GM18499 (cell line): ENCODE results near the gene RAET1G.
"Not testable (repeated sequence)": the region's sequence is repeated elsewhere in the genome, so short reads cannot be mapped to it uniquely, and the experiment has no call there.

ENCODE experiments used
- ATAC-seq: cut with Tn5 transposase; IDR thresholded peaks from one replicate; pipeline ENCODE4 v1.9.1; 2021; ENCODE audit warnings: moderate number of reproducible peaks; ENCODE audit not compliant: insufficient read depth, unreplicated experiment

Gene RAET1G

DNA sequence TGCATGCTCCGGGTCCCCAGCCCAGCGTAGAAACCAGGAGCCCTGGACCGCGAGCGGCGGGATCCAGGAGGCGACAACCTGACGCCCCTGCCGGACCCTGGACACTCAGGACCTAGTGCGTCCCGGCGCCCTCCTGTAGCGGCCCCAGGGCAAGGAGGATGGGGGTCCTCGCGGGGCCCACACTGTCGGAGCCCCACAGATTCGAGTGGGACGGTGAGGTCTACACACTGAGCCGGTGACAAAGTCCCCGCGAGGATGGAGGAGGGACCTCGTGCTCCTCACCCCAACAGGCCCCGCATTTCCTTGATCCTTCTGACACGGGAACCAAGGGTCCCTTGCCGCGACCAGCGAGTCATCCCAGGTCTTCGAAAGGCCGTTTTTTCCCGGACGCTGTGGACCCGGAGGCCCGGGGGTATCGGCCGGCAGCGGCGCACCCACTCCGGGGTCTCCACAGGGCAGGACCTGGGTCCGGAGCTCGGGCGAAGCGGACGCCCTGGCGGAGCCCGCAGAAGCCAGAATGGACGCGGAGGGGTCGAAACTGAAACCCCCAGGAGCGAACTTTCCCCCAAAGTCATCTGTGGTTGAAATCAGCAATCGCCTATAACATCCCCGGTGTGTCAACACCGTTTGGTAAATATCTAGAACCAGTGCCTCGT, 31.5 kb upstream of the RAET1G start:
- not testable (repeated sequence) for ATAC-seq

DNA sequence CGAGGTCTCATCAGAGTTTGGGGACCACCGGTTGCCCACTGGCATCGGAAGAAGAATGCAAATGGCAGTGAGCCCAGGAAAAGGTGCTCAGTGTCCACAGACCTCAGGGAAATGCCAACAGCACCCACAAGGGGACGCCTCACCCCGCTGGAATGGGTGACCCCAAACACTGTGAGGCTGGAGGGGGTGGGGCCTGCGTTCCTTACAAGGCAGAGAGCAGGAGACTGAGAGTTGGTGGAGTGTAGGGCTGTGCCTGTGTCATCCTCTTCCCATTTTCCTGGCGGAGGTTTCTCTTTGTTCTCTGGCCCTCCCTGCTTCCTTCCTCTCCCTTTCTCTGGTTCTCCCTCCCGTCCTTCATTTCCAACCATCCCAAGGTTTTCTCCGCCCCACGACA, 31.0 kb upstream of the RAET1G start:
- not testable (repeated sequence) for ATAC-seq

DNA sequence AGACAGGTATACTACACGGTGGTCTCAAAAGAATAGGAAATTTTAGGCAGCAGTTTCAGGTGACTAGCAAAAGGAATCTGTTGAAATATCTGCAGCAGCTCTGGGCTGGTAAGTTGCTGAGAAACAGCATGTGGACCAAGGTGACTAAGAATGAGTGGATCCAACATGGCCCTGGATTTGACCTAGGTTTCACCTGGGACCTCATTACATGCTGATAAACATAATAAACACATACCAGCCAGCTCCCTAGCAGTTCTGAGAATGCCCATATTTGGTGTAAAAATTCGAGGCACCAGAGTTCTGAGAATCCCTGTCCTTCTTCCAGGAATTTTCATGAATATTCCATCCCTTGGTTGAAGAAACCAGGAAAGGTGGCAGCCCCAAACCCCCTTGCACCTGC, 30.5 kb upstream of the RAET1G start:
- ATAC-seq = not testable (repeated sequence)

DNA sequence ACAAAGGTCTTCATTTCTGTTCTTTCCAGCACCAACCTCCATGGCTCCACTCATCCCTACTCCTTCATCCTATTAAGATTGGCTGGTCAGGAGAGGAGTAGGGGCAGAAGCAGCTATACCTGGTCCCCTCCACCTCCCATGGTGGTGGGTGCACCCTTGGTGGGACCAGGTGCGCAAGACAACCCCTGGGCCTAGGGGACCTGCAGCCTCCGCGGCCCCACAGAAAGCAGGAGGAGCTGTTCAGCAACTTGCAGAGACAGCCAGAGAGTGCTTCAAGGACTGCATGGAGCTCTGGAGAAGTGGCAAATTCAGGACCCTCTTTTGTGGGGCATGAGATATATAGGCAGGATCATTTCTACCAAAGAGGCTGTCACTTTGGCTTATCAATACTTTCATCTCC, 28.7 kb upstream of the RAET1G start:
- ATAC-seq = no peak

DNA sequence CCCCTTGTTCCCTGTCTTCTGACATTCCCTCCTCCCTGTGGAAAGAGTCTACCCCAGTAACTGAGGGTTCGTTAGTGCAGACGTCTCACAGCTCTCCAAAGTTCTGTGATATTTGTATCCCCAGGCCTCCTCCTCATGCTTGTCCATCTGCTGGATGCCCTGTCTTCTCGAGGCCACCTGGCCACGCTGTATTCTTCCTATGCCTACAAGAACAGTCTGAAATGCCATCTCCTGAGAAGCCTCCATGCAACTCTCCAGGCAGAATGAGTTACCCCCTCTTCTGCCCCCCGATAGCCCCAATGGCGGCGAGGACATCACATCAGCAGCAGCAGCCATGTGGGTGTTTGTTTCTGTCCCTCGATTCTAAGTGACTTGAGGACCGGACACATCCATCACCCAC, 28.2 kb upstream of the RAET1G start:
- no peak for ATAC-seq

DNA sequence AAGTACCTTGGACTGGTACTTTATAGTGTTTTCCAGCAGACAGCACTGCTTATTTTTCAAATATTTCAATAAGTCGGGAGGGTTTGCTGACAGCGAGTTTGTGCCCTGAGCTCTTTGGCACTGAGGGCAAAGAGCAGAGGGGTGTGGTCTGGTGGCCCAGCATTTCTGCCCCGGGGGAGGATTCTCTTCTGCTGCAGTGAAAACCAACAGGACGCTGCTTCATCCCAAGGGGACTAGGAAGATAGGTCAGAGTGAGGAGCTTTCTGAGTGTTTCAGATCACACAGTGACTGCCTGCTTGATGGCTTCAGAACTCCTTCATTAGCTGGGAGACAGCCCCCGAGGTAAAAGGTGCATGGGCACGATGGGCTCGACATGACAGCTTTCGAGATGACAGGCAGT, 27.5 kb upstream of the RAET1G start:
- ATAC-seq = no peak

DNA sequence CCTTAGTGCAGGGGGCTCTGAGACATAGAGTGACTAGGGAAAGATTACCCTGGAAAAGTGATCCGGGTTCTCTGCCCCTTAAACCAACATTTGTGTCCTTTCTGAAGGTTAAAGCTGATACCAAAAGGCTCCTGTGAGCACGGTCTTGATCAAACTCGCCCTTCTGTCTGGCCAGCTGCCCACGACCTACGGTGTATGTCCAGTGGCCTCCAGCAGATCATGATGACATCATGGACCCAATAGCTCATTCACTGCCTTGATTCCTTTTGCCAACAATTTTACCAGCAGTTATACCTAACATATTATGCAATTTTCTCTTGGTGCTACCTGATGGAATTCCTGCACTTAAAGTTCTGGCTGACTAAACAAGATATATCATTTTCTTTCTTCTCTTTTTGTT, 25.7 kb upstream of the RAET1G start:
- ATAC-seq = no peak

DNA sequence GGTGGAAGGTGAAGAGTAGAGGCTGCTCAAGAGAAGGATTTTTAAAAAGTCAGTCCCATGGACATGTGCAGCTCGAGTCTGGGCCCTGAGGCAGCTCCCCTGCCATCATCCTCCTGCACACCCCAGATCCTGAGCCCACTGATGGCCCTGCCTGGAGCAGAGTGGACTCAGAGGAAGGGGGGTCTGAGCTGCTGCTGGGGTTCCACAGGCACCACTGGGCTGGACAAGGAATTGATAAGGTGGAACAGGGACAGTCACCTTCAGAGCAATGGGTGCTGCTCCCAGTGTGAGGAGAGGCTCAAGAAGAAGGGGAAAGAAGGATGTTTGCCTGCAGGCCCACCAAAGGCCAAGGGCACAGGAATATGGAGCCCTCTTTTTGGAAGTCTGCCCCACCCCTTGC, 25.1 kb upstream of the RAET1G start:
- no peak for ATAC-seq

DNA sequence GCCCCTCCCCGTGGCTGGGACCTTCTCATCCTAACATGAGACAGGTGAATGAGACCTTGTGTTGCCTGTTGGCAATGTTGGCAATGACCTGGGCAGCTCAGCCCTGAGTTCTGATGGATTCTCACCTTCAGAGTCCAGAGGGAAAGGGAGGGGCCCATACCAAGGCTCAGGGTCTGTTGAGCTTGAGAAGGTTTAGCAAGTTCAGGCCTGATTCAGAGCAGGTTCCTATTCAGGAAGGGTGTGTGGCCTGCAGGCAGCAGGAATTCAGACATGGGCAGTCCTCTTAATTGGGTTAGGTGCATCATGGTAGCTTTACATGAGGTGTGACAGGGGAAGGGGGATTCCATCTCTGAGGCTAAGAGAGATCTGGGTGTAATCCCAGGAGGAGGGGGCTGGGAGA, 24.6 kb upstream of the RAET1G start:
- not testable (repeated sequence) for ATAC-seq

DNA sequence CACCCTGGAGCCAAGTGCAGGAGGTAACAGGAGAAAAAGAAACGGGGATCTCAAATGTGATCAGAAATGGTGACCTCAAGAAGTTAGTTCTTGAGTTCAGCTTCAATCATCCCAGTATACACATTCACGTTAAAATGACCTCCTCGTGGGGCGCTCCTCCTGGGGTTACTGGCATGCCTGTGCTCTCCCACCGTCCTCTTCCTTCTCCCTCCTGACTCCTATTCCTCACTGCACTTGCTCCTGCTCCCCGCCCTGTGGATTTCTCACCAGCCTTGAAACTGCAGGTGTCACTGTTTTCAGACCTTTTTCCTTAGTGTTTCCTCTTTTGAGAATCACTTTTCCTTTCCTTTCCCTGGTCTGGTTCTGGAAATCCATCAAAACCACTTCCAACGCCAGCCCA, 23.7 kb upstream of the RAET1G start:
- not testable (repeated sequence) for ATAC-seq

DNA sequence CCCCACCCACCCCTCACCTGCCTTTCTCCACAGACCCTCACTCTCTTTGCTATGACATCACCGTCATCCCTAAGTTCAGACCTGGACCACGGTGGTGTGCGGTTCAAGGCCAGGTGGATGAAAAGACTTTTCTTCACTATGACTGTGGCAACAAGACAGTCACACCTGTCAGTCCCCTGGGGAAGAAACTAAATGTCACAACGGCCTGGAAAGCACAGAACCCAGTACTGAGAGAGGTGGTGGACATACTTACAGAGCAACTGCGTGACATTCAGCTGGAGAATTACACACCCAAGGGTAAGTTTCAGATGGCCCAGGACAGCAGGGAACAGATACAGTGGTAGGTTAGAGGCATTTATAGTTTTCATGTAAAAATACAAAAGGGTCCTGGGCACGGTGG, 22.4 kb upstream of the RAET1G start:
- ATAC-seq = not testable (repeated sequence)

DNA sequence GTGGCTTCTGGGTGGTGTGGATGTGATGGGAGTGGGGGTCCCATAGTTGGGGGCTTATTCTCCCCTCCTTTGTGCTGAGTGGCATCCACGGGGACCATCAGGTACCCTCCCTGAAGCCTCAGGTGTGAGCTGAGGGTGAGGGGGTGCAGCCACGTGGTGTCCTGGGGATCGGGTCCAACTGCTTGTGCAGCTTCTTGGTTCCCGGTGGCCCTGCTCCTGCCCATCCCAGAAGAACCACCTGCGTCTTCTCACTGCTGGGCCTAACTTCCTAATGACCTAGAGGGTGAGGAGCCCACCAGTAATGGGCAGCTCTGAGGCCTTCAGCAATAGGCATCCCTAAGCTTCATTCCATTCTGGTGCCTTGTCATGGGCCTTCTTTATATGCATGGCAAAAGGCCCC, 20.4 kb upstream of the RAET1G start:
- not testable (repeated sequence) for ATAC-seq

DNA sequence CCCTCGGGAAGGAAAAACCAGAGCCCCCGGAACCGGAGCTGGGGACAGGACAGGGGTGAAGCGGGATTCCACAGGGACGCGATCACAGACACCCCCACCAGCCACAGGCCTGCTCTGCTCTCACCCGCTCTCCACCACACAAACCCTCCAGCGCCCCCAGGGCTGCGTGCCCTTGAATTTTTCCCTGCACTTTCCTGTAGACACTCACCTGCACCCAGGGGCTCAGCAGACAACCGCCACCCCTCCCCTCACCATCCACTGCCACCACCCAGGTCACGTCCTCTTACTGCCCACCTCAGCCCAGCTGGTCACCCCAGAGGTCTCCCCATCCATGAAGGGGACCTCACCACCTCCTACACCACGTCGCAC, 19.5 kb upstream of the RAET1G start:
- no peak for ATAC-seq

DNA sequence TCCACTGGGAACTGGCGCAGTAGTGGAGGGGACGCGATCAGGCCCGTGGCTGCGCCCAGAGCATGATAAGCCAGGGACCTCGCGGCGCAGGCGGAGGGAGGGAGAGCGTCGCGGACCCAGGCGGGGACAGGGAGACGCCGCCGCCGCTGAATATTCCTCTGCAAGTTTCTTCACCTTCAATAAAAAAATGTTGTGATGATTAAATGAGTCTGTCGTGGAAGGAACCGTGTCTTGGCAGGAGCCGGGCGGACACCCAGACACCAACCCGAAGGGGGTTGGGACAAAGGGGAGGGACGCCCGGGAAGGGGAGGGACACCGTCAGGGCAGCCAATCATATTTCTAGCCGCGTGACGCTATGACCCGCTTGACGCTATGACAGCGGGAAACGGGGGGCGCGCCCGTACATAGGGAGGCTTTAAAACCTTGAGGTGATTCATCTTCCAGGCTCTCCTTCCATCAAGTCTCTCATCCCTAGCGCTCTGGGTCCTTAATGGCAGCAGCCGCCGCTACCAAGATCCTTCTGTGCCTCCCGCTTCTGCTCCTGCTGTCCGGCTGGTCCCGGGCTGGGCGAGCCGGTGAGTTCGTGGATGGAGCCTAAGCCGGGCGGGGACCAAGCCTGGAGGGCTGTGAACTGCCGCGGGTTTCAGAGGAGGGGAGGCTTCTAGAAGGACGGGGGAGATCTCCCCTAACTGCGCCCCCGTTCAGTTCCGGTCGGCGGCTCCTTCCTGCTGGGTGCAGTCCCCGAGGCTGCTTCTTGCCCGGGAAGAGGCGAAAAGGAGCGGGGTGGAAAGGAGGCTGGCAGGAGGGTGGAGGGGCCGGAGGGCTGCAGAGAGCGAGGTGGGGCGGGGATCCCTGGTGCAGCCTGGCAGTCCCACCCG, 18.9 kb upstream of the RAET1G start, which contains the start of gene ULBP2:
Gene ULBP2, plus strand, starts transcription at position 432 of the 878 bp plus-strand sequence. Its CDS starts 59 bp downstream, at position 491.
- ATAC-seq = no peak

DNA sequence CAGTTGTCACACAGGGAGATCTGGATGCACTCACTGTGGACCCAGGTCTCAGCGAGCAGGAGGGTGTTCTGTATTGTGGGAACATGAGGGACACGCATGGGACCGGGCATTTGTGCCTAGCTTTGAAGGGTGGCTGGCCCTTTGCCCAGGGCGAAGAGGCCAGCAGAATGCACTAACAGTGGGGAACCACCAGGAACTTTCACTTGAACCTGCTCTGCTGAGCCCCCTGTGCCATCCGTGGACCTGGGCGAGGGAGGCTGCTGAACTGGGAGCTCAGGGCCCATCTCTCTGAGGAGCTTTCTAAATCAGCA, 17.7 kb upstream of the RAET1G start:
- no peak for ATAC-seq

DNA sequence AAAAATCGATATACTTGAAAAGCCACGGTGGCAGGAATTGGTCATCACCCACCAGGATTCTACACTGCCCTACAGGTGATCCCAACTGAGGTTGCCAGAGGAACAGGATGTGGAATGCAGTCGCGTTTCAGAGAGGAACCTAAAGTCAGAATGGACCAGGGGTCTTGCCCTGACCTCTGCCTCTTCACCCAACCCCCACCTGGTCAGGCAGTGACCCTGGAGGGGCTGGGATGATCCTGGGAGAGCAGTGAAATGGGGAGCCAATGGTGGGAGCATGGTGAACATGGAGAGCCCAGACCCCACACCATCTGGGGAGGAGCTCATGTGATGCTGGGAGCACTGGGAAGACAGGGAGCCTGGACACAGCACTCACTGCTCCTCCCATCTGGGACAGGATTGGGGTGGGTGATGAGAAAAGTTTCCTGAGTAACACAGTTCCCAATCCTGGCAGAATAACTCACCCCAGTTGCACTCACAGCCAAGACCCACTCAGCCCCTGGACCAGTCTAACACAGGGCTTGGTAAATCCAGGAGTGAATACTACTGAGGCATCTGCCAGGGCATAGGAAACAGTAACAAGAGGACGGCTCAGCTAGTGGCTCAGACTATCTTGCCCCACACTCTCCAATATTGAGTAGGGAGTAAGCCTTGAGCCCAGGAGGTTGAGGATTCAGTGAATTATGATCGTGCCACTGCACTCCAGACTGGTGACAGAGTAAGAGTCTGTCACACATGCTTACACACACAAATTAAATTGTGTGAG, 17.2 kb upstream of the RAET1G start:
- ATAC-seq = no peak

DNA sequence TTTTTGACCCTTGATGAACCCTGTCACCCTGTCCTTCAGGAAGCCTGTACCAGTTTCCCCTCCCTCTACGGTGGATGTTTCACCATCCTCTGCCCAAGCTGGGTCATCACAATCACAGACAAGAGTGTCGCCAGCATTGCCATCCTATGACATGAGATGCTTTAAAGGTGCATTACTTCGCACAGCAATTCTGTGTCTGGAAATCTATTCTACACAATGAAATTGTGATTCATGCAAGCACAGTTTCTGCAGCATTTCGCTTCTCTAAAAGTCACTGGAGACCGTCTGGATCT, 16.4 kb upstream of the RAET1G start:
- no peak for ATAC-seq

DNA sequence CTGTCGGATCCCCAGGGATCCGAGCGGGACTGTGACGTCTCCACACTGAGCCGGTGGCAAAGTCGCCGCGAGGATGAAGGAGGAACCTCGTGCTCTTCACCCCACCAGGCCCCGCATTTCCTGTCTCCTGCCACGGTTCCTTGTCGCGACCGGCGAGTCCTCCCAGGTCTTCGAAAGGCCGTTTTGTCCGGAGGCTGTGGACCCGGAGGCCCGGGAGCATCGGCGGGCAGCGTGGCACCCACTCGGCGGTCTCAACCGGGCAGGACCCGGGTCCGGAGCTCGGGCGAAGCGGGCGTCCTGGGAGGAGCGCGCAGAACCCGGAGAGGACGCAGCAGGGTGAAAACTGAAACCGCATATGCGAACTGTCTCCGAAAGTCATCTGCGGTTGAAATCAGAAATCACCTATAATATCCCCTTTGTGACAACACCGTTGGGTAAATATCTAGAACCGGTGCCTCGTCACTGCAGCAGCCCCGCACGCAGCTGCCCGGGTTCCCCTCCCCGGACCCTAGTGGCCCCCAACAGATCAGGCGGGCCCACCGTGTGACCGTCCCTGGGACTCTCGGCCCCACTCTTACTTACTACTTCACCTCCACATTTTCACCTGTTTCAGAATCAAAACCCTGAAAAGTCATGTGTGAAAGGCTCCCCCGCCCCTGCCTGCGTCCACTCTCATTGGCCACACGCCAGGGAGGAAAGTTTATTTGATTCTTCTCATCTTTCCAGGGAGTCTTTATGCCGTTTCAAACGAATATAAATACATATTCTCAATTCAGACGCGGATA, 15.8 kb upstream of the RAET1G start:
- ATAC-seq = peak; percentile 76

DNA sequence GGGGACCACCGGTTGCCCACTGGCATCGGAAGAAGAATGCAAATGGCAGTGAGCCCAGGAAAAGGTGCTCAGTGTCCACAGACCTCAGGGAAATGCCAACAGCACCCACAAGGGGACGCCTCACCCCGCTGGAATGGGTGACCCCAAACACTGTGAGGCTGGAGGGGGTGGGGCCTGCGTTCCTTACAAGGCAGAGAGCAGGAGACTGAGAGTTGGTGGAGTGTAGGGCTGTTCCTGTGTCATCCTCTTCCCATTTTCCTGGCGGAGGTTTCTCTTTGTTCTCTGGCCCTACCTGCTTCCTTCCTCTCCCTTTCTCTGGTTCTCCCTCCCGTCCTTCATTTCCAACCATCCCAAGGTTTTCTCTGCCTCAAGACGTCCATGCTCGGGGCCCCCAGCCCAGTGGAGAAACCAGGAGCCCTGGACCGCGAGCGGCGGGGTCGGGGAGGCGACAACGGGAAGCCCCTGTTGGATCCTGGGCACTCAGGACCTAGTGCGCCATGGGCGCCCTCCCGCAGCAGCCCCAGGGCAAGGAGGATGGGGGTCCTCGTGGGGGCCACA, 15.2 kb upstream of the RAET1G start:
- ATAC-seq = not testable (repeated sequence)

DNA sequence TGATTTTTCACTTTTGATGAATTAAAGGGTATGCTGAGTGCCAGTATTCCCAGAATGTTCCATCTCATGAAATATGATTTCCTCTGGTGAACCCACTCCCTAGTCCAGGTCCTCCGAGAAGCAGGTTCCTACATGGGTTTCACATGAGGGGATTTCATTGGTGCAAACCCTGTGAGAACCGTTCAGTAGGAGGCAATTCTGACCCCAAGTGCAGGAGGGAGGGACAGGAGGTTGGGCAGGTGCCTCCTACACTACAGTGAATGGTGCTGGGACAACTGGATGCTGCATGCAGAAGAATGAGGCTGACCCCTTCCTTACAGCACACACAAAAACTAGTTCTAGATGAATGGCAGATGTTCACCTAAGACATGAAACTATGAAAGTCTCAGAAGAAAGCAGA, 13.8 kb upstream of the RAET1G start:
- no peak for ATAC-seq
